Upper lobe of left lung (tissue), 6 donors: ENCODE data around the gene DERL3. TPM values are rescaled to one million over a fixed set of nuclear protein-coding genes. Genes with fewer than 3 reads are reported as not detected.

ENCODE experiments used
- ATAC-seq, 2 donors: fragments of 200-7000 bp; cut with Tn5 transposase; one replicate each; pipeline ENCODE4 v1.9.1; 2022; ENCODE audit warnings: mild to moderate bottlenecking in 2 of 2, moderate library complexity in 2 of 2; ENCODE audit not compliant: low FRiP score in 2 of 2
- DNase-seq, 2 donors: peaks; one replicate each; pipeline ENCODE4 v3.0.0-alpha.2; 2019 to 2020
- H3K27ac ChIP-seq, 4 donors: fragments of 200-600 bp; sonication (generic); one replicate each; pipeline ENCODE4 v1.5.1; 2016 to 2019
- H3K27me3 ChIP-seq, 4 donors: fragments of 200-600 bp; sonication (generic); one replicate each; pipeline ENCODE4 v1.5.1; 2017 to 2019
- H3K36me3 ChIP-seq, 4 donors: fragments of 200-600 bp; sonication (generic); one replicate each; pipeline ENCODE4 v1.5.1; 2016 to 2019
- H3K4me1 ChIP-seq, 4 donors: fragments of 200-600 bp; sonication (generic); one replicate each; pipeline ENCODE4 v1.5.1; 2018 to 2019
- H3K4me3 ChIP-seq, 4 donors: fragments of 200-600 bp; sonication (generic); one replicate each; pipeline ENCODE4 v1.5.1; 2017 to 2019; ENCODE audit warnings: mild to moderate bottlenecking in 2 of 4, moderate library complexity in 1 of 4
- H3K9me3 ChIP-seq, 4 donors: fragments of 200-600 bp; sonication (generic); one replicate each; pipeline ENCODE4 v1.5.1; 2018 to 2019
- EP300 ChIP-seq, 4 donors: sonication (generic); formaldehyde crosslinking; IDR thresholded peaks; one replicate each; pipeline ENCODE4 v1.5.1; 2017; ENCODE audit warnings: antibody characterized with exemption in 4 of 4, control low read depth in 2 of 4
- POLR2A ChIP-seq, 4 donors: fragments of 450-650 bp; IDR thresholded peaks; one replicate each; pipeline ENCODE4 v1.5.1; 2016 to 2017; ENCODE audit warnings: antibody characterized with exemption in 4 of 4, mild to moderate bottlenecking in 2 of 4
- POLR2AphosphoS5 ChIP-seq, 2 donors: sonication (generic); formaldehyde crosslinking; IDR thresholded peaks; one replicate each; pipeline ENCODE4 v1.5.1; 2017; ENCODE audit warnings: antibody characterized with exemption in 2 of 2
- WGBS, 2 donors: methylation state at CpG; one replicate each; pipeline ENCODE4 v1.1.5; 2017 to 2018; 5-methylcytosine and 5-hydroxymethylcytosine counted together
- total RNA-seq, 6 donors: library from RNA; depleted of rRNA in 4 of 6; stranded (reverse); fragments of >200 nt in 4 of 6; gene quantifications; one replicate each; pipeline versions ENCODE4 v1.1.0 to v1.2.1, GENCODE V29; 2016 to 2021
- TF ChIP-seq, protein P1 (sequence below), 6 experiments: fragments of 450-650 bp in 4 of 6; fragments of 200-600 bp in 2 of 6; sonication (generic) in 2 of 6; IDR thresholded peaks; one replicate each; pipeline ENCODE4 v1.5.1; 2016 to 2019; ENCODE audit warnings: antibody characterized with exemption in 6 of 6
- donor health status: DM: no; HTN: no; CAD: no; lungs with moderate emphysema.
- donor health status: DM: no; HTN: yes; CAD: no; lungs with severe emphysema.

DERL3 gene
- total RNA-seq, 6 donors from 2014 or later = 1.9 to 14.8 (median 5.5) TPM

DNA sequence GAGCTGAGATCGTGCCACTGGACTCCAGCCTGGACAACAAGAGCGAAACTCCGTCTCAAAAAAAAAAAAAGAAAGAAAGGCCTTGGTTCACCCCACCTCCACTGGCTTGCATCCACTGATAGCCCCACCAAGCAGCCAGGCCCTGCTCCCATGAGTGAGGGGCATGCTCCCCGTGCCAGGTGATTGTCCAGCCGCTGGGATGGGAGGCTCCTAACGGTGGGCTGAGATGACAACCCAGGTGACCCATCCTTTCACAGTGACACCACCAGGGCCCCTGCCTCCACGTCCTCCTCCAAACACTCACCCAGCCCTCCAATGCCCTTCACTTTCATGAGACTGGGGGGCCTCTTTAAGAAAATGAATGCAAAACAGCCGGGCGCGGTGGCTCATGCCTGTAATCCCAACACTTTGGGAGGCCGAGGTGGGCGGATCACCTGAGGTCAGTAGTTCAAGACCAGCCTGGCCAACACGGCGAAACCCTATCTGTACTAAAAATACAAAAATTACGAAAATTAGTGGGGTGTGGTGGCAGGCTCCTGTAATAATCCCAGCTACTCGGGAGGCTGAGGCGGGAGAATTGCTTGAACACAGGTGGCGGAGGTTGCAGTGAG, 8.6 kb upstream of the DERL3 start:
- Histone ChIP-seq H3K27me3 (no peaks in the 10 kb centered on the region), H3K27ac (no peak overlapping the region), H3K4me1 (peaks cover 15 to 20% (median 18%) of the 10 kb centered on the region in 4 donors), H3K4me3 (no peak overlapping the region), H3K36me3 (no peaks in the 10 kb centered on the region), H3K9me3 (no peaks in the 10 kb centered on the region)
- DNase-seq (no peak), ATAC-seq (no peak)
- 87 to 90% methylated on average over 18 of the region's 18 CpGs for WGBS, 2 donors
- TF ChIP-seq, protein P1, sequence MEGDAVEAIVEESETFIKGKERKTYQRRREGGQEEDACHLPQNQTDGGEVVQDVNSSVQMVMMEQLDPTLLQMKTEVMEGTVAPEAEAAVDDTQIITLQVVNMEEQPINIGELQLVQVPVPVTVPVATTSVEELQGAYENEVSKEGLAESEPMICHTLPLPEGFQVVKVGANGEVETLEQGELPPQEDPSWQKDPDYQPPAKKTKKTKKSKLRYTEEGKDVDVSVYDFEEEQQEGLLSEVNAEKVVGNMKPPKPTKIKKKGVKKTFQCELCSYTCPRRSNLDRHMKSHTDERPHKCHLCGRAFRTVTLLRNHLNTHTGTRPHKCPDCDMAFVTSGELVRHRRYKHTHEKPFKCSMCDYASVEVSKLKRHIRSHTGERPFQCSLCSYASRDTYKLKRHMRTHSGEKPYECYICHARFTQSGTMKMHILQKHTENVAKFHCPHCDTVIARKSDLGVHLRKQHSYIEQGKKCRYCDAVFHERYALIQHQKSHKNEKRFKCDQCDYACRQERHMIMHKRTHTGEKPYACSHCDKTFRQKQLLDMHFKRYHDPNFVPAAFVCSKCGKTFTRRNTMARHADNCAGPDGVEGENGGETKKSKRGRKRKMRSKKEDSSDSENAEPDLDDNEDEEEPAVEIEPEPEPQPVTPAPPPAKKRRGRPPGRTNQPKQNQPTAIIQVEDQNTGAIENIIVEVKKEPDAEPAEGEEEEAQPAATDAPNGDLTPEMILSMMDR (IDR thresholded peaks at IDR 0.05) = no peak
- no peak for TF ChIP-seq POLR2A (IDR thresholded peaks at IDR 0.05)
- TF ChIP-seq POLR2AphosphoS5 (IDR thresholded peaks at IDR 0.05) = no peak
- TF ChIP-seq EP300 (IDR thresholded peaks at IDR 0.05) = no peak

DNA sequence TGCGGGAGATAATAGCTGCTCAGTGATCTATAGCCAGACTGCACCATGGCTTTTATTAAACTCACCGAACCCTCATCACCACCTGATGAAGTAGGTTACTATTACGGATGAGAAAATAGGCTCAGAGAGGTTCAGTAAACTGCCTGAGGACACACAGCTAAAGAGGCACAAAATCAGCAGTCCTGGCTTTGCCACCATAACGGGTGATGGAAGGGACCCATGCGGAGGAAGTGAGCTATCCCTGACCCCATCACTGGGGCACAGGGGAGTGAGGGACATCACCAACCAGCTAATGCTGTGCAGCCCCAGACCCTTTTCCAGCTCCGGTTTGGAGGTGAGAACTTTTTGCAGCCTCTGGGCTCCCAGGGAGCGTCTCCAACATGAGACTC, 7.3 kb upstream of the DERL3 start:
- H3K36me3 ChIP-seq = no peaks in the 10 kb centered on the region
- H3K27me3 ChIP-seq = no peaks in the 10 kb centered on the region
- WGBS, 2 donors = 86 to 87% methylated on average over 5 to 7 of the region's 7 CpGs
- no peak overlapping the region for H3K4me3 ChIP-seq
- H3K9me3 ChIP-seq = no peaks in the 10 kb centered on the region
- ATAC-seq (no peak), DNase-seq (no peak)
- H3K27ac ChIP-seq = peak overlapping the region in 1 of 4 donors; percentile 30
- no peak for TF ChIP-seq POLR2AphosphoS5 (IDR thresholded peaks at IDR 0.05)
- no peak for TF ChIP-seq EP300 (IDR thresholded peaks at IDR 0.05)
- TF ChIP-seq, protein P1 (IDR thresholded peaks at IDR 0.05) = no peak
- no peak for TF ChIP-seq POLR2A (IDR thresholded peaks at IDR 0.05)
- peaks cover 15 to 20% (median 18%) of the 10 kb centered on the region in 4 donors for H3K4me1 ChIP-seq

DNA sequence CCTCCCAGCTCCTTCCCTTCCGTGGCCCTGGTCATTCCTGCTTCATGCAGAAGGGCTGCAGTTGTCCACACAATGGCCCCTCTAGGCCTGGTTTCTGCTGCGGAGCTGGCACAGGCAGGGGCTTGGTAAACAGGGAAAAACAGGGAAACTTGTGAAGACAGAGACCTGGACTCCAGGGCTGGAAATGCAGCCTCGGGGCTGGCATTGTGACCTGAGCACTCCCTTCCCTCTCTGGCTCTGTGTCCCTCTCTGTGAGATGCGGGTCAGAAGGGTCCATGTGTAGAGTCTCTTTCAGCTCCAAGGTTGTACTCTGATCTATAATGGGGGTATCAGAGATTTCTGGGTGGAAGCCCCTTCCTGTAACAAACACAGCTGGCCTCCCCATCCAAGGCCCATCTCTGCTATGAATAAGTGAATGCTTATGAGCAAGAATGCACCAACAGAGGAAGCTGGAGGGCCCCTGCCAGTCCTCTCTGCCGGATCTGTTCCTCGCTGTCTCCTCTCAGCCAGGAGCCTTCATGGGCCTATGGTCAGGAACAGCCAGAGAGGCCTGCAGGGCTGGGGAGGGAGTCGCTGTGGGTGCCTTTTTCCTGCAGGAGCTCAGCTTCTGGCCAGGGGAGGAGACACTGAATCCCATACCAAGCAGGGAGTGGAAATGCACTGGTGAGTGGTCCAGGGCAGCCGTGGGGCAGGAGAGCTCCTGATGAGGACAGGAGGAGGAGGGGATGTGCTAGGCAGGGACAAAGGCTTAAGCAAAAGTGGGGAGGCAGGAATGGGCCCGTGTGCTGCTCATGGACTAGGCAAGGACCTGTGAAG, 6.7 kb upstream of the DERL3 start:
- no peak for ATAC-seq
- Histone ChIP-seq H3K27me3 (no peaks in the 10 kb centered on the region), H3K4me1 (peaks cover 15 to 20% (median 18%) of the 10 kb centered on the region in 4 donors), H3K4me3 (no peak overlapping the region), H3K27ac (peak overlapping the region in 1 of 4 donors; percentile 30), H3K9me3 (no peaks in the 10 kb centered on the region), H3K36me3 (no peaks in the 10 kb centered on the region)
- TF ChIP-seq POLR2A (IDR thresholded peaks at IDR 0.05) = no peak
- no peak for TF ChIP-seq POLR2AphosphoS5 (IDR thresholded peaks at IDR 0.05)
- TF ChIP-seq, protein P1 (IDR thresholded peaks at IDR 0.05) = no peak
- no peak for TF ChIP-seq EP300 (IDR thresholded peaks at IDR 0.05)
- 78 to 80% methylated on average over 8 to 9 of the region's 9 CpGs for WGBS, 2 donors
- DNase-seq = no peak

DNA sequence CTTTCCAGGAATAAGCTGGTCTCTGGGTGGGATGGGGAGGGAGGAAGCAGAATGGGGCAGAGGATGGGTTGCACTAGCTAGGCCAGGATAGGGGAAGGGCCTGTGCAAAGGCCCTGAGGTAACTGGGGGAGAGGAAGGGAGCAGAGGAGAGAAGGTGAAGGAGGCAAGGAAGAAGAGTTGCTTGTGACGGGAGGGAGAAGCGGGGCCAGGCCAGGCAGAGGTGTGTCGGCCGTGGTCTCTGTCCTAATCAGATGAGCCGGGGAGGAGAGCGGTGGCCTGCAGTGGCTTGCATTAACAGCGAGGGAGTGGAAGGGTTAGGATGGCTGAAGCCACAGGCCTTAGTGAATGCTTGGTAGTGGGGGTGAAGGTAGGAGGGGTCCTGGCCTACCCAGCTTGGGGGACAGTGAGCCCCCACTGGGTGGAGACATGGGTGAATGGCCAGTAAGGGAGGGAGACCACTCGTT, 6.0 kb upstream of the DERL3 start:
- Histone ChIP-seq H3K4me1 (peaks cover 14 to 18% (median 17%) of the 10 kb centered on the region in 4 donors), H3K36me3 (no peaks in the 10 kb centered on the region), H3K9me3 (no peaks in the 10 kb centered on the region), H3K27ac (peak overlapping the region in 1 of 4 donors; percentile 3), H3K27me3 (no peaks in the 10 kb centered on the region), H3K4me3 (no peak overlapping the region)
- 75 to 76% methylated on average over 8 of the region's 8 CpGs for WGBS, 2 donors
- ATAC-seq = no peak
- no peak for TF ChIP-seq POLR2A (IDR thresholded peaks at IDR 0.05)
- no peak for TF ChIP-seq EP300 (IDR thresholded peaks at IDR 0.05)
- no peak for TF ChIP-seq POLR2AphosphoS5 (IDR thresholded peaks at IDR 0.05)
- TF ChIP-seq, protein P1 (IDR thresholded peaks at IDR 0.05) = no peak
- no peak for DNase-seq
